ENCODE data around the gene FGFR2.

DNA sequence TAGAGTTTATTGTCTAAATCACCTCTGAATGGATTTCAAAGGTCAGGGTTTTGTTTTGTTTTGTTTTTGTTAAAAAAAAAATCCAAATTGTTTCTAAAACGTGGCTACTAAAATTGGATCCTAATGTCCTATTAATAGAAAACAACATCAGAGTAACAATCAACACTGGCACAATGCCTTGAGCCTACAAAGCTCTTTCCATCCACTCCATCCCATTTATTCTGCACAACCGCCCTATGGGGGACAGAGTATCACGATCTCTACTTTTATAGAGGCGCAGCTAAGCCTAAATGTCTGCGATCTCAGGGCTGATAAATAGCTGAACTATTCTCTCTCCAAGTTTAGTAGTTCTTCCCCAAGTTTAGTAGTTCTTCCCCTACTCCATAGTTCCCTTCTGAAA lies 78.8 kb downstream of the FGFR2 start:
- TF ChIP-seq, protein P1, sequence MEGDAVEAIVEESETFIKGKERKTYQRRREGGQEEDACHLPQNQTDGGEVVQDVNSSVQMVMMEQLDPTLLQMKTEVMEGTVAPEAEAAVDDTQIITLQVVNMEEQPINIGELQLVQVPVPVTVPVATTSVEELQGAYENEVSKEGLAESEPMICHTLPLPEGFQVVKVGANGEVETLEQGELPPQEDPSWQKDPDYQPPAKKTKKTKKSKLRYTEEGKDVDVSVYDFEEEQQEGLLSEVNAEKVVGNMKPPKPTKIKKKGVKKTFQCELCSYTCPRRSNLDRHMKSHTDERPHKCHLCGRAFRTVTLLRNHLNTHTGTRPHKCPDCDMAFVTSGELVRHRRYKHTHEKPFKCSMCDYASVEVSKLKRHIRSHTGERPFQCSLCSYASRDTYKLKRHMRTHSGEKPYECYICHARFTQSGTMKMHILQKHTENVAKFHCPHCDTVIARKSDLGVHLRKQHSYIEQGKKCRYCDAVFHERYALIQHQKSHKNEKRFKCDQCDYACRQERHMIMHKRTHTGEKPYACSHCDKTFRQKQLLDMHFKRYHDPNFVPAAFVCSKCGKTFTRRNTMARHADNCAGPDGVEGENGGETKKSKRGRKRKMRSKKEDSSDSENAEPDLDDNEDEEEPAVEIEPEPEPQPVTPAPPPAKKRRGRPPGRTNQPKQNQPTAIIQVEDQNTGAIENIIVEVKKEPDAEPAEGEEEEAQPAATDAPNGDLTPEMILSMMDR (IDR thresholded peaks at IDR 0.05) = no peak
- TF ChIP-seq POLR2A (IDR thresholded peaks at IDR 0.05) = no peak

Measured in heart left ventricle (tissue), 13 donors.